Prostate gland (tissue), 2 donors: ENCODE data around the gene ADD1.

Experiments used
- CTCF ChIP-seq, 4 experiments: fragments of 200-600 bp in 2 of 4; fragments of 450-650 bp in 2 of 4; sonication (generic) in 2 of 4; IDR thresholded peaks; 1 replicate in 3 of 4; 2 replicates in 1 of 4; pipeline ENCODE4 v1.5.1; 2016 to 2019; ENCODE audit warnings: antibody characterized with exemption in 4 of 4, mild to moderate bottlenecking in 2 of 4, moderate library complexity in 2 of 4
- POLR2AphosphoS5 ChIP-seq: sonication (generic); formaldehyde crosslinking; IDR thresholded peaks from one replicate; pipeline ENCODE4 v1.6.1; 2017; ENCODE audit warnings: antibody characterized with exemption

DNA sequence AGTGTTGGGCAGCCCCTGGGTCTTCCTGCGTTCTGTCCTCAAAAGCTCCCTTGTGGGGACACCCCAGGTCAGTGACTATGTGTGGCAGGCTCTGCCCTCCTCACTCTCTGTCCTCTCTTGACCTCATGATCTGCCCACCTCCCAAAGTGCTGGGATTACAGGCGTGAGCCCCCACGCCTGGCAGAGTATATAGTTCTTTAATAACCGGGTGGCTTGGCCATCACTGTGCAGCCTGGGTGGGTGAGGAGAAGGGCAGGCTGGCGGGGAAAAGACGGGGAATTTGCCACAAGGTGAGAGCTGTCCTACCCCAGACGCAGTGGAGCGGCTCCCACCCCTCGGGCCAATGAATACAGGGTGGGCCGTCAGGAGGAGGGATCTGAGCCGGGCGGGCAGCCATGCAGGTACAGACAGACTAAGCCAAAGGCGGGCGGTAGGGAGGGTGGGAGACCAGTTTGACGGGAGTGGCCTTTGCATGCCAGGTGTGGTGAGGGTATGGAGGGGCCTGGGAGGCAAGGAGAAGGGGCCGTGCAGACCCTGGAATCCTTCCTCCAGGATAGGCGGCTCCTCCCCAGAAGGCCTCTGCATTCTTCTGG, 48.2 kb upstream of the ADD1 start:
- no peak for TF ChIP-seq CTCF (IDR thresholded peaks at IDR 0.05)
- TF ChIP-seq POLR2AphosphoS5: no peak
